ENCODE measurements around the gene NSD2. TPM values are rescaled to one million over a fixed set of nuclear protein-coding genes. Genes with fewer than 3 reads are reported as not detected.

NSD2 gene
- total and polyA plus RNA-seq, 7 donors: 7.2 to 57.9 (median 36.0) TPM

DNA sequence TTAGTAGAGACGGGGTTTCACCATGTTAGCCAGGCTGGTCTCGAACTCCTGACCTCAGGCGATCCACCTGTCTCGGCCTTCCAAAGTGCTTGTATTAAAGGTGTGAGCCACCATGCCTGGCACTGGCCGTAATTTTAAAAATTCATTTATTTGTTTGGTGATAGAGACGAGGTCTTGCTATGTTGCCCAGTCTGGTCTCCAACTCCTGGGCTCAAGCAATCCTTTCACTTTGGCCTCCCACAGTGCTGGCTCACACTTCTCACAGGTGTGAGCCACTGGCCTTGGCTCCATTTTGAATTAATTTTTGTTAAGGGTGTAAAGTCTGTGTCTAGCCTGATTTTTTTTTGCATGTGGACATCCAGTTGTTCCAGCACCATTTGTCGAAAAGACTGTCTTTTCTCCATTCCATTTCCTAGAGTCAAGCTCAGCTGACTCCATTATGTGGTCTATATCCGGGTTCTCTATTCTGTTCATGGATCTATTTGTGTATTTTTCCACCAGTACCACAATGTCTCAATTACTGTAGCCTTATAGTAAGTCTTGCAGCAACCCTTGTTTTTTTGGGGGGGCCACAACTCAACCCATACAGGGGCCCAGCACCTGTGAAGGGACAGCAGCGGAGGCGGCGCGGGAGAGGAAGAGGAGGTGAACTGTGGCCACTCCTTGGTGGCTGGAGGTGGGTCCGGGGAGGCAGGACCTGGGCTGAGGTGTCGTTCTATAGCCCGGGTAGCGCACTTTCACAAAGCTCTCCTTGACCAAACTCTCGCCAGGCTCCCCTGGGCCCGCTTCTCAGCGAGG lies 1.5 kb upstream of the NSD2 start:
- intact Hi-C loops (cut with DNase I): loop anchor here (1.0 to 2.0 kb wide), 2 partner anchors 13 to 29 kb away; partner anchors contain the start of gene LETM1
- Histone ChIP-seq H3K4me3 (peak overlapping the region; percentile 60 to 93 (median 88)), H3K36me3 (no peaks in the 10 kb centered on the region), H3K4me1 (peaks cover 0 to 31% (median 24%) of the 10 kb centered on the region in 4 donors), H3K27me3 (peaks cover 0 to 26% (median 20%) of the 10 kb centered on the region in 3 donors), H3K9me3 (no peaks in the 10 kb centered on the region), H3K27ac (peak overlapping the region; percentile 98 to 100 (median 100))
- 30 to 43% methylated on average over 19 of the region's 19 CpGs for WGBS, 2 donors
- no peak for DNase-seq
- TF ChIP-seq, protein P1, sequence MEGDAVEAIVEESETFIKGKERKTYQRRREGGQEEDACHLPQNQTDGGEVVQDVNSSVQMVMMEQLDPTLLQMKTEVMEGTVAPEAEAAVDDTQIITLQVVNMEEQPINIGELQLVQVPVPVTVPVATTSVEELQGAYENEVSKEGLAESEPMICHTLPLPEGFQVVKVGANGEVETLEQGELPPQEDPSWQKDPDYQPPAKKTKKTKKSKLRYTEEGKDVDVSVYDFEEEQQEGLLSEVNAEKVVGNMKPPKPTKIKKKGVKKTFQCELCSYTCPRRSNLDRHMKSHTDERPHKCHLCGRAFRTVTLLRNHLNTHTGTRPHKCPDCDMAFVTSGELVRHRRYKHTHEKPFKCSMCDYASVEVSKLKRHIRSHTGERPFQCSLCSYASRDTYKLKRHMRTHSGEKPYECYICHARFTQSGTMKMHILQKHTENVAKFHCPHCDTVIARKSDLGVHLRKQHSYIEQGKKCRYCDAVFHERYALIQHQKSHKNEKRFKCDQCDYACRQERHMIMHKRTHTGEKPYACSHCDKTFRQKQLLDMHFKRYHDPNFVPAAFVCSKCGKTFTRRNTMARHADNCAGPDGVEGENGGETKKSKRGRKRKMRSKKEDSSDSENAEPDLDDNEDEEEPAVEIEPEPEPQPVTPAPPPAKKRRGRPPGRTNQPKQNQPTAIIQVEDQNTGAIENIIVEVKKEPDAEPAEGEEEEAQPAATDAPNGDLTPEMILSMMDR (IDR thresholded peaks at IDR 0.05): no peak
- TF ChIP-seq EP300 (IDR thresholded peaks at IDR 0.05): no peak
- TF ChIP-seq POLR2AphosphoS5 (IDR thresholded peaks at IDR 0.05): no peak
- TF ChIP-seq POLR2A (IDR thresholded peaks at IDR 0.05): no peak

DNA sequence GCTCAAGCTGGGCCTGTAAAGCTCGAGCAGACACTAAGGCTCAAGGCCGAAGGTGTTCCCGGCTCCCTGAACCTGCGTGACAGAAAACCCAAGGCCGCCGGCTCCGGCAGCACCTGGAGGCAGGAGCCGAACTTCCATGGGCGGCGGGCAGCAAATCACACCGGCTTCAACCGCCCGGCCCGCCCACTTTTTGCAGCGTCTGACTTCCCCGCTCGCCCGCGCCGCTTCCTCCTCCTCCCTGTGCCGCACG lies 940 bp upstream of the NSD2 start:
- peaks cover 0 to 31% (median 24%) of the 10 kb centered on the region in 4 donors for H3K4me1 ChIP-seq
- H3K9me3 ChIP-seq: no peaks in the 10 kb centered on the region
- TF ChIP-seq POLR2AphosphoS5 (IDR thresholded peaks at IDR 0.05) (no peak), EP300 (IDR thresholded peaks at IDR 0.05) (no peak), POLR2A (IDR thresholded peaks at IDR 0.05) (no peak)
- TF ChIP-seq, protein P1 (IDR thresholded peaks at IDR 0.05): no peak
- H3K27me3 ChIP-seq: peaks cover 0 to 21% (median 15%) of the 10 kb centered on the region in 3 donors
- no peaks in the 10 kb centered on the region for H3K36me3 ChIP-seq
- peak; percentile 93 for DNase-seq
- intact Hi-C loops (cut with DNase I): loop anchor here (1.0 to 2.0 kb wide), 2 partner anchors 14 to 29 kb away; partner anchors contain the start of gene LETM1
- H3K27ac ChIP-seq: peak overlapping the region; percentile 98 to 100 (median 100)
- WGBS, 2 donors: 0% methylated on average over 22 of the region's 22 CpGs
- H3K4me3 ChIP-seq: peak overlapping the region; percentile 60 to 93 (median 88)

GRCh38 chr4:1871471-1872021 lies 353 bp downstream of the NSD2 start:
- 0 to 1% methylated on average over 79 of the region's 79 CpGs for WGBS, 2 donors
- no peaks in the 10 kb centered on the region for H3K36me3 ChIP-seq
- no peaks in the 10 kb centered on the region for H3K9me3 ChIP-seq
- peak overlapping the region; percentile 95 to 99 (median 96) for H3K27ac ChIP-seq
- no peak for TF ChIP-seq POLR2AphosphoS5 (IDR thresholded peaks at IDR 0.05)
- no peak for TF ChIP-seq POLR2A (IDR thresholded peaks at IDR 0.05)
- TF ChIP-seq, protein P1 (IDR thresholded peaks at IDR 0.05): no peak
- no peak for TF ChIP-seq EP300 (IDR thresholded peaks at IDR 0.05)
- H3K4me3 ChIP-seq: peak overlapping the region; percentile 73 to 100 (median 96)
- peaks cover 0 to 8% (median 3%) of the 10 kb centered on the region in 3 donors for H3K27me3 ChIP-seq
- H3K4me1 ChIP-seq: peaks cover 0 to 31% (median 24%) of the 10 kb centered on the region in 4 donors
- intact Hi-C loops (cut with DNase I): loop anchor here (2.0 kb wide), 1 partner anchor 27 kb away; no protein-coding TSS in a partner anchor
- peak; percentile 72 for DNase-seq

DNA sequence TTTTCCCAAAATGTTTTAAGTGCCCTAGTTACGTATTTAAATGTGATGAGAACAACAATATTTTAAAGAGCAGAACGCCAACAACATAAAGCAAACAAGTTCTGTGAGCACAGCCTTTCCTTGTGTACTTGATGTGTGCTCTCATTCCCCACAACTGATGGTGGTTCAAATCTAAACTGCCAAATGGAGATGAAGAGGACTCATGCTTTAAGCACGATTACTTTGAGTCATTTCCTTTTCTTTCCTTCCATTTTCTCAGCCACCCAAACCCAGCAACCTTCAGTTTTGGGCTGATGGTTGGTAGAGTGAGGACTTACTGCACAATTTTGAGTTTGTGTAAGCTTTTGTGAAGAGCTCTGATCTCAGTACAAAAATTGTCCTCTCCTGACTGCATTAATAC lies 1.7 kb downstream of the NSD2 start:
- H3K27ac ChIP-seq: peak overlapping the region; percentile 95 to 99 (median 96)
- H3K4me3 ChIP-seq: peak overlapping the region in 1 of 4 donors; percentile 97
- H3K4me1 ChIP-seq: peaks cover 0 to 31% (median 24%) of the 10 kb centered on the region in 4 donors
- H3K36me3 ChIP-seq: no peaks in the 10 kb centered on the region
- WGBS, 2 donors: 19 to 32% methylated on average over 3 of the region's 3 CpGs
- intact Hi-C loops (cut with DNase I): no loop called here
- TF ChIP-seq, protein P1 (IDR thresholded peaks at IDR 0.05): no peak
- TF ChIP-seq POLR2A (IDR thresholded peaks at IDR 0.05): no peak
- TF ChIP-seq EP300 (IDR thresholded peaks at IDR 0.05): no peak
- TF ChIP-seq POLR2AphosphoS5 (IDR thresholded peaks at IDR 0.05): no peak
- DNase-seq: no peak
- no peaks in the 10 kb centered on the region for H3K27me3 ChIP-seq
- no peaks in the 10 kb centered on the region for H3K9me3 ChIP-seq

Measured in sigmoid colon (tissue), 7 donors.